ENCODE data around the gene RYR1.

DNA sequence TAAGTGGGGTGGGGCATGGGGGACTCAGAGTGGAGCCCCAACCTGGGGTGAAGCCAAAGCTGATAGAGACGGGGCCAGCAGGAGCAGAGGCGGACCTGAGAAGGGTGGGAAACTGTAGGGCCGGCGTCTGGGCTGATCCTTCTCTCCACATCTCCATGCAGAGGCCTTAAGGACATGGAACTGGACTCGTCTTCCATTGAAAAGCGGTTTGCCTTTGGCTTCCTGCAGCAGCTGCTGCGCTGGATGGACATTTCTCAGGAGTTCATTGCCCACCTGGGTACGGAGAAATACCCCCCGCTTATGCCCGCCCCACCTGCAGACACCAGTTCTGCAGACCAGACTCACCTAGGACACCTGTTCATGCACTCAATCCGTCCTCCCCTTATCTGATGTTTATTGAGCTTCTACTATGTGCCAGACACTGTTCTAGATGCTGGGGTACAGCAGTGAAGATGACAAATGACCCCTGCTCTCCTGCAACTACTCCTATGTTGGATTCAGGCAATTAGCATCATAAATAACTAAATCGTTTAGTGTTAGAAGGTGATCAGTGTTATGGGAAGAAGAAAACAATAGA lies 74.1 kb downstream of the RYR1 start:
- TF ChIP-seq, protein P1, sequence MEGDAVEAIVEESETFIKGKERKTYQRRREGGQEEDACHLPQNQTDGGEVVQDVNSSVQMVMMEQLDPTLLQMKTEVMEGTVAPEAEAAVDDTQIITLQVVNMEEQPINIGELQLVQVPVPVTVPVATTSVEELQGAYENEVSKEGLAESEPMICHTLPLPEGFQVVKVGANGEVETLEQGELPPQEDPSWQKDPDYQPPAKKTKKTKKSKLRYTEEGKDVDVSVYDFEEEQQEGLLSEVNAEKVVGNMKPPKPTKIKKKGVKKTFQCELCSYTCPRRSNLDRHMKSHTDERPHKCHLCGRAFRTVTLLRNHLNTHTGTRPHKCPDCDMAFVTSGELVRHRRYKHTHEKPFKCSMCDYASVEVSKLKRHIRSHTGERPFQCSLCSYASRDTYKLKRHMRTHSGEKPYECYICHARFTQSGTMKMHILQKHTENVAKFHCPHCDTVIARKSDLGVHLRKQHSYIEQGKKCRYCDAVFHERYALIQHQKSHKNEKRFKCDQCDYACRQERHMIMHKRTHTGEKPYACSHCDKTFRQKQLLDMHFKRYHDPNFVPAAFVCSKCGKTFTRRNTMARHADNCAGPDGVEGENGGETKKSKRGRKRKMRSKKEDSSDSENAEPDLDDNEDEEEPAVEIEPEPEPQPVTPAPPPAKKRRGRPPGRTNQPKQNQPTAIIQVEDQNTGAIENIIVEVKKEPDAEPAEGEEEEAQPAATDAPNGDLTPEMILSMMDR (tag by site-specific recombination; IDR thresholded peaks at IDR 0.05): no peak
- TF ChIP-seq, protein P2, sequence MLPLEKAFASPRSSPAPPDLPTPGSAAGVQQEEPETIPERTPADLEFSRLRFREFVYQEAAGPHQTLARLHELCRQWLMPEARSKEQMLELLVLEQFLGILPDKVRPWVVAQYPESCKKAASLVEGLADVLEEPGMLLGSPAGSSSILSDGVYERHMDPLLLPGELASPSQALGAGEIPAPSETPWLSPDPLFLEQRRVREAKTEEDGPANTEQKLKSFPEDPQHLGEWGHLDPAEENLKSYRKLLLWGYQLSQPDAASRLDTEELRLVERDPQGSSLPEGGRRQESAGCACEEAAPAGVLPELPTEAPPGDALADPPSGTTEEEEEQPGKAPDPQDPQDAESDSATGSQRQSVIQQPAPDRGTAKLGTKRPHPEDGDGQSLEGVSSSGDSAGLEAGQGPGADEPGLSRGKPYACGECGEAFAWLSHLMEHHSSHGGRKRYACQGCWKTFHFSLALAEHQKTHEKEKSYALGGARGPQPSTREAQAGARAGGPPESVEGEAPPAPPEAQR (tag by site-specific recombination; IDR thresholded peaks at IDR 0.05): no peak
- TF ChIP-seq ZBTB7A (tag by site-specific recombination; IDR thresholded peaks at IDR 0.05; ENCODE audit: low read depth) (no peak), ZNF18 (tag by site-specific recombination; IDR thresholded peaks at IDR 0.05) (no peak)

All from HEK293 (cell line).